Measurements from ENCODE around the gene CLTA.

DNA sequence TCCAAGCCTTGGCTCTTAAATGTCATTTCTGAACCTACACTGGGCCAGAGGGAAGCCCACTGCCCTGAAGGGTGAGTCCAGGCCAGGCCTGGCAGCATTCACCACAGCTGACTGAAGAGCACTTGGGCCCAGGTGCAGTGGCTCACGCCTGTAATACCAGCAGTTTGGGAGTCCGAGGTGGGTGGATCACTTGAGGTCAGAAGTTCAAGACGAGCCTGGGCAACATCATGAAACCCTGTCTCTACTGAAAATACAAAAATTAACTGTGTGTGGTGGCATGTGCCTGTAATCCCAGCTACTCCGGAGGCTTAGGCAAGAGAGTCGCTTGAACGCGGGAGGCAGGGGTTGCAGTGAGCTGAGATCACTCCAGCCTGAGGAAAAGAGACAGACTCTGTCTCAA is 16.4 kb upstream of the CLTA start:
- TF ChIP-seq ZNF768 (tag by site-specific recombination; IDR thresholded peaks at IDR 0.05) (no peak), ZNF76 (tag by site-specific recombination; IDR thresholded peaks at IDR 0.05; ENCODE audit: borderline replicate concordance, low read depth) (no peak), PRDM1 (tag by site-specific recombination; IDR thresholded peaks at IDR 0.05) (no peak)
- TF ChIP-seq, protein P1, sequence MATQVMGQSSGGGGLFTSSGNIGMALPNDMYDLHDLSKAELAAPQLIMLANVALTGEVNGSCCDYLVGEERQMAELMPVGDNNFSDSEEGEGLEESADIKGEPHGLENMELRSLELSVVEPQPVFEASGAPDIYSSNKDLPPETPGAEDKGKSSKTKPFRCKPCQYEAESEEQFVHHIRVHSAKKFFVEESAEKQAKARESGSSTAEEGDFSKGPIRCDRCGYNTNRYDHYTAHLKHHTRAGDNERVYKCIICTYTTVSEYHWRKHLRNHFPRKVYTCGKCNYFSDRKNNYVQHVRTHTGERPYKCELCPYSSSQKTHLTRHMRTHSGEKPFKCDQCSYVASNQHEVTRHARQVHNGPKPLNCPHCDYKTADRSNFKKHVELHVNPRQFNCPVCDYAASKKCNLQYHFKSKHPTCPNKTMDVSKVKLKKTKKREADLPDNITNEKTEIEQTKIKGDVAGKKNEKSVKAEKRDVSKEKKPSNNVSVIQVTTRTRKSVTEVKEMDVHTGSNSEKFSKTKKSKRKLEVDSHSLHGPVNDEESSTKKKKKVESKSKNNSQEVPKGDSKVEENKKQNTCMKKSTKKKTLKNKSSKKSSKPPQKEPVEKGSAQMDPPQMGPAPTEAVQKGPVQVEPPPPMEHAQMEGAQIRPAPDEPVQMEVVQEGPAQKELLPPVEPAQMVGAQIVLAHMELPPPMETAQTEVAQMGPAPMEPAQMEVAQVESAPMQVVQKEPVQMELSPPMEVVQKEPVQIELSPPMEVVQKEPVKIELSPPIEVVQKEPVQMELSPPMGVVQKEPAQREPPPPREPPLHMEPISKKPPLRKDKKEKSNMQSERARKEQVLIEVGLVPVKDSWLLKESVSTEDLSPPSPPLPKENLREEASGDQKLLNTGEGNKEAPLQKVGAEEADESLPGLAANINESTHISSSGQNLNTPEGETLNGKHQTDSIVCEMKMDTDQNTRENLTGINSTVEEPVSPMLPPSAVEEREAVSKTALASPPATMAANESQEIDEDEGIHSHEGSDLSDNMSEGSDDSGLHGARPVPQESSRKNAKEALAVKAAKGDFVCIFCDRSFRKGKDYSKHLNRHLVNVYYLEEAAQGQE (tag by site-specific recombination; IDR thresholded peaks at IDR 0.05), result no peak
